ENCODE results near the gene SIMC1.
"Not testable (repeated sequence)": the region's sequence is repeated elsewhere in the genome, so short reads cannot be mapped to it uniquely, and the experiment has no call there.

SIMC1 gene

GRCh38 chr5:176216393-176216916 lies 21.8 kb upstream of the SIMC1 start:
- DNase-seq (ENCODE audit: low spot score): not testable (repeated sequence)

- DNase-seq (ENCODE audit: low spot score): not testable (repeated sequence)
Observed at GRCh38 chr5:176217188-176217729, 21.0 kb upstream of the SIMC1 start.

- DNase-seq (ENCODE audit: low spot score): not testable (repeated sequence)
Observed at GRCh38 chr5:176217764-176218163, 20.5 kb upstream of the SIMC1 start.

- DNase-seq (ENCODE audit: low spot score): not testable (repeated sequence)
Observed at GRCh38 chr5:176222006-176222405, 16.2 kb upstream of the SIMC1 start.

- DNase-seq (ENCODE audit: low spot score): not testable (repeated sequence)
Observed at GRCh38 chr5:176228358-176228757, 9.9 kb upstream of the SIMC1 start.

- DNase-seq (ENCODE audit: low spot score): not testable (repeated sequence)
Observed at GRCh38 chr5:176233253-176233652, 5.0 kb upstream of the SIMC1 start.

GRCh38 chr5:176235155-176235554 lies 3.1 kb upstream of the SIMC1 start:
- DNase-seq (ENCODE audit: low spot score): peak; percentile 21

GRCh38 chr5:176238645-176239283 lies 540 bp downstream of the SIMC1 start:
- DNase-seq (ENCODE audit: low spot score): not testable (repeated sequence)

- DNase-seq (ENCODE audit: low spot score): not testable (repeated sequence)
Observed at GRCh38 chr5:176239304-176239703, 1.1 kb downstream of the SIMC1 start.

- not testable (repeated sequence) for DNase-seq (ENCODE audit: low spot score)
Observed at GRCh38 chr5:176244318-176244717, 6.1 kb downstream of the SIMC1 start.

- DNase-seq (ENCODE audit: low spot score): not testable (repeated sequence)
Observed at GRCh38 chr5:176245074-176245473, 6.8 kb downstream of the SIMC1 start.

GRCh38 chr5:176245489-176245888 lies 7.3 kb downstream of the SIMC1 start:
- not testable (repeated sequence) for DNase-seq (ENCODE audit: low spot score)

- not testable (repeated sequence) for DNase-seq (ENCODE audit: low spot score)
Observed at GRCh38 chr5:176250691-176251090, 12.5 kb downstream of the SIMC1 start.

- not testable (repeated sequence) for DNase-seq (ENCODE audit: low spot score)
Observed at GRCh38 chr5:176252171-176252570, 13.9 kb downstream of the SIMC1 start.

- DNase-seq (ENCODE audit: low spot score): not testable (repeated sequence)
Observed at GRCh38 chr5:176253370-176254065, 15.3 kb downstream of the SIMC1 start.

- not testable (repeated sequence) for DNase-seq (ENCODE audit: low spot score)
Observed at GRCh38 chr5:176254066-176254393, 15.8 kb downstream of the SIMC1 start.

- DNase-seq (ENCODE audit: low spot score): not testable (repeated sequence)
Observed at GRCh38 chr5:176257871-176258505, 19.8 kb downstream of the SIMC1 start.

- not testable (repeated sequence) for DNase-seq (ENCODE audit: low spot score)
Observed at GRCh38 chr5:176260682-176261081, 22.5 kb downstream of the SIMC1 start.

- DNase-seq (ENCODE audit: low spot score): not testable (repeated sequence)
Observed at GRCh38 chr5:176266448-176266847, 28.2 kb downstream of the SIMC1 start.

- DNase-seq (ENCODE audit: low spot score): not testable (repeated sequence)
Observed at GRCh38 chr5:176289018-176289417, 50.8 kb downstream of the SIMC1 start.

GRCh38 chr5:176290057-176290840 lies 52.0 kb downstream of the SIMC1 start:
- DNase-seq (ENCODE audit: low spot score): not testable (repeated sequence)

GRCh38 chr5:176305356-176305755 lies 67.1 kb downstream of the SIMC1 start:
- DNase-seq (ENCODE audit: low spot score): not testable (repeated sequence)
